Measurements from ENCODE around the gene KIF17.

KIF17 gene

GRCh38 chr1:20616847-20617487 is 100.8 kb downstream of the KIF17 start:
- no peak for DNase-seq

DNA sequence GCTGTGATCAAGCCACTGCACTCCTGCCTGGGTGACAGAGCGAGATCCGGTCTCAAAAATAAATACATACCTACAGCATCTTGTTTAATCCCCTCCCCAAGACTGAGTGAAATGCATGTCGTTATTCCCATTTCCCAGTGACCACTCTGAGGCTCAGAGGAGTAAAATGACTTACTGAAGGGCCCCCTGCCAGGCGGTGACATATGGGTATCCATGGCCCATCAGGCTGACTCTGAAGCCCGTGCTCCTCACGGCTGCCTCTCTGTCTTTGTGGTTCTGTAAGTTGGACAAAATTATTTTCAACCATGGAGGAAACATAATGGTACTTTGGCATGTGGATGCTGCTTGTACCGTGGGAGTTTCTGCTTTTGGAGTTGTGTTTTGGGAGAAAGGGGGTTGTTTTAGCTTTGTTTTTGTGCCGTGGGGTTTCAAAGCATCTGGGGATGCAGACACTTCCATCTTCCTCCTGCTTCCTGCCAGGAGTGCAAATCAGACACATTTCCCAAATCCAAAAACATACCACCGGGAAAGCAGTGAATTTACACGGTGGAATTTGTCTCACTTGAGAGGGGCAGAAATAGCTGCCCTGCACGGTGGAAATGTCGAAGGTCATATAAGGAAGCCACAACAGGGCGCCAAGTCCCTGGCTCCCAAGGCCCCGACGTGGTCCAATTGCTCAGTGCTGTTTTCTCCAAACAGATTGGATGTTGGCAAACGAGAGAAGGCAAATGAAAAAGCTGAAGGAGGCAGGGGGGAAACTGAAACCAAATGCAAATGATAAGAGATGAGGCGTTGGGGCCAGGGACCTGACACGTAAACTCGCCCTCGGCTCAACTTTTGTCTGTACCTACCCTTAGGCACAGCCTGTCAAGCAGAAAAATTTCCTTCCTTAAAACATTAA is 101.6 kb downstream of the KIF17 start:
- no peak for DNase-seq

DNA sequence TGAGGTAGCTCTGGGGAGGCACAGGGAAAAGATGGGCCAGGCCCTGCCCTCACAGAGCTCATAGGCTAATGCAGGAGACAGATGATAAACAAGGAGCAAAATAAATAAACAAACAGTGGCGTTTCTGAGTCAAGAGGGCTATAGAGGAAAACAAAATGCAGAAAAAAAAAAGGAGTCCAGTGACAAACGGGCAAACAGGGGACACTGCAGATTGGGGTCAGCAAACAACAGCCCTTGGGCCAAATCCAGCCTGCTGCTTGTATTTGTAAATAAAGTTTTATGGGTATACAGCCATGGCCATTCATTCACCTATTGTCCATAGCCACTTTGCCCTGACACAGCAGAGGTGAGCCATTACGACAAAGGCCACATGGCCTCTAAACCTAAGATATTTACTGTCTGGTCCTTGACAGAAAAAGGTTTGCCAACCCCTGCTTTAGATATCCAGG is 103.7 kb downstream of the KIF17 start:
- no peak for DNase-seq

All from stimulated activated CD4-positive, alpha-beta T cell treated with anti-CD3 and anti-CD28 coated beads, Interleukin-15, amount 100 ng/mL, for 24 hours (primary cell).